Osteoblast (primary cell): Measurements from ENCODE around the gene SHROOM4. TPM values are rescaled to one million over a fixed set of nuclear protein-coding genes. Genes with fewer than 3 reads are reported as not detected.

Source experiments
- DNase-seq: peaks from one replicate; pipeline ENCODE4 v3.0.0; 2011; ENCODE audit warnings: low spot score, mixed read lengths; ENCODE audit not compliant: insufficient read length; ENCODE audit errors: missing footprints
- H2AFZ ChIP-seq: 2 replicates; pipeline ENCODE4 v1.6.0; 2011; ENCODE audit warnings: mild to moderate bottlenecking, low read length
- H3K27ac ChIP-seq: 2 replicates; pipeline ENCODE4 v1.5.1; 2011; ENCODE audit warnings: mild to moderate bottlenecking, low read depth, low read length, moderate library complexity
- H3K27me3 ChIP-seq: 2 replicates; pipeline ENCODE4 v1.6.0; 2012; ENCODE audit warnings: mild to moderate bottlenecking, control low read depth, inconsistent platforms, low read length, moderate library complexity; ENCODE audit not compliant: insufficient read depth
- H3K36me3 ChIP-seq: 2 replicates; pipeline ENCODE4 v1.5.1; 2011; ENCODE audit warnings: mild to moderate bottlenecking, low read length, control low read depth, moderate library complexity; ENCODE audit not compliant: insufficient read depth
- H3K4me1 ChIP-seq: 2 replicates; pipeline ENCODE4 v1.5.1; 2011; ENCODE audit warnings: mild to moderate bottlenecking, low read length, control low read depth, moderate library complexity; ENCODE audit not compliant: insufficient read depth
- H3K4me2 ChIP-seq: 2 replicates; pipeline ENCODE4 v1.6.0; 2011; ENCODE audit warnings: mild to moderate bottlenecking, low read length; ENCODE audit not compliant: insufficient read depth
- H3K4me3 ChIP-seq: fragments of 200-600 bp; sonication (generic); 3 replicates; pipeline ENCODE4 v1.5.1; 2012; ENCODE audit warnings: mild to moderate bottlenecking, low read length, inconsistent platforms; ENCODE audit not compliant: insufficient read depth
- H3K79me2 ChIP-seq: 2 replicates; pipeline ENCODE4 v1.6.0; 2012; ENCODE audit warnings: mild to moderate bottlenecking, low read length, control low read depth, inconsistent platforms; ENCODE audit not compliant: insufficient read depth
- H3K9me3 ChIP-seq: 2 replicates; pipeline ENCODE4 v1.5.1; 2011; ENCODE audit warnings: low read depth, low read length, control low read depth
- H4K20me1 ChIP-seq: 2 replicates; pipeline ENCODE4 v1.6.0; 2012; ENCODE audit warnings: mild to moderate bottlenecking, low read length, control low read depth; ENCODE audit not compliant: insufficient read depth
- total RNA-seq: library from RNA; depleted of rRNA; stranded (reverse); fragments of >200 nt; gene quantifications from 2 replicates; pipeline ENCODE4 v1.2.3, GENCODE V29; 2012
- TF ChIP-seq, protein P1 (sequence below): IDR thresholded peaks from 2 replicates; pipeline ENCODE4 v1.5.1; 2011; ENCODE audit warnings: mild to moderate bottlenecking, low read depth, low read length, moderate library complexity; ENCODE audit errors: extremely low read depth

The SHROOM4 gene
- total RNA-seq, 1 donor: 2.2 TPM

DNA sequence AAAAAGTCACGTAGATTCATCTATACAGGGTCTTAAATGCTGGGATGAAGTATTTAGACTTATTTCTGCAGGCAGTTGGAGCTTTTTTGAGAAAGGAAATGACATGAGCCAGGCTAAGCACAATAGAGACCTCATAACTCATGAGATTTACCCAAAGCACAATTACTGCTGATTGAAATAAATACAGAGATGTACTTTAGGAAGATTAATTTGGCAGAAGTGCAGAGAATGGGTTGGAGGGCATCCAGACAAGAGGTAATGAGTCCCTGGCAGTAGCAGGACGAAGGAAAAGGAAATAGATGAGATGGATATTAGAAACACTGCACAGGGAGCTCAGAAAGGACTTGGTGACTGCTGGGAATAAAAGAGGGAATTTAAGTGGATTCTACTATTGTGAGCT is 129.1 kb downstream of the SHROOM4 start:
- Histone ChIP-seq H3K4me3 (no peak overlapping the region), H4K20me1 (no peaks in the 10 kb centered on the region), H3K36me3 (no peaks in the 10 kb centered on the region), H2AFZ (no peak overlapping the region), H3K27me3 (peaks cover 5% of the 10 kb centered on the region), H3K4me1 (no peaks in the 10 kb centered on the region), H3K79me2 (no peaks in the 10 kb centered on the region), H3K27ac (no peak overlapping the region), H3K4me2 (no peak overlapping the region), H3K9me3 (no peaks in the 10 kb centered on the region)
- TF ChIP-seq, protein P1, sequence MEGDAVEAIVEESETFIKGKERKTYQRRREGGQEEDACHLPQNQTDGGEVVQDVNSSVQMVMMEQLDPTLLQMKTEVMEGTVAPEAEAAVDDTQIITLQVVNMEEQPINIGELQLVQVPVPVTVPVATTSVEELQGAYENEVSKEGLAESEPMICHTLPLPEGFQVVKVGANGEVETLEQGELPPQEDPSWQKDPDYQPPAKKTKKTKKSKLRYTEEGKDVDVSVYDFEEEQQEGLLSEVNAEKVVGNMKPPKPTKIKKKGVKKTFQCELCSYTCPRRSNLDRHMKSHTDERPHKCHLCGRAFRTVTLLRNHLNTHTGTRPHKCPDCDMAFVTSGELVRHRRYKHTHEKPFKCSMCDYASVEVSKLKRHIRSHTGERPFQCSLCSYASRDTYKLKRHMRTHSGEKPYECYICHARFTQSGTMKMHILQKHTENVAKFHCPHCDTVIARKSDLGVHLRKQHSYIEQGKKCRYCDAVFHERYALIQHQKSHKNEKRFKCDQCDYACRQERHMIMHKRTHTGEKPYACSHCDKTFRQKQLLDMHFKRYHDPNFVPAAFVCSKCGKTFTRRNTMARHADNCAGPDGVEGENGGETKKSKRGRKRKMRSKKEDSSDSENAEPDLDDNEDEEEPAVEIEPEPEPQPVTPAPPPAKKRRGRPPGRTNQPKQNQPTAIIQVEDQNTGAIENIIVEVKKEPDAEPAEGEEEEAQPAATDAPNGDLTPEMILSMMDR: no peak
- DNase-seq: no peak

DNA sequence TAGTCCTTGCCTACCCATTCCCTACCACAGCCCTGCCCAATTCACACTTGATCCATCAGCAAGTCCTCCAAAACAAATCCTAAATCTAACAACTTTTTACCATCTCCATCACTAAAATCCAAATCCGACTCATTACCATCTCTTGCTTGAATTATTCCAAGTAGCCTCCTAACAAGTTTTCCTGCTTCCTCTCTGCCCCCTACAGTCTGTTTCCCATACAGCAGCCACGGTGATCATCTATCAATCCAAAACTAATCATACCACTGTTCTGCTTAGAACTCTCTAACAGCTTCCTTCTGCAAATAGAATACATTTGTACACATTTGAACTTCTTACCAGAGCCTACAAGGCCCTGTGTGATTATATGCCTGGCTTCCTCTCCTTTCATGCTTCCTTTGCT is 133.0 kb downstream of the SHROOM4 start:
- Histone ChIP-seq H3K4me2 (no peak overlapping the region), H2AFZ (no peak overlapping the region), H3K27ac (no peak overlapping the region), H3K36me3 (no peaks in the 10 kb centered on the region), H4K20me1 (no peaks in the 10 kb centered on the region), H3K4me1 (no peaks in the 10 kb centered on the region), H3K27me3 (peaks cover 5% of the 10 kb centered on the region), H3K4me3 (no peak overlapping the region), H3K9me3 (no peaks in the 10 kb centered on the region), H3K79me2 (no peaks in the 10 kb centered on the region)
- no peak for DNase-seq
- TF ChIP-seq, protein P1: peak; percentile 41

DNA sequence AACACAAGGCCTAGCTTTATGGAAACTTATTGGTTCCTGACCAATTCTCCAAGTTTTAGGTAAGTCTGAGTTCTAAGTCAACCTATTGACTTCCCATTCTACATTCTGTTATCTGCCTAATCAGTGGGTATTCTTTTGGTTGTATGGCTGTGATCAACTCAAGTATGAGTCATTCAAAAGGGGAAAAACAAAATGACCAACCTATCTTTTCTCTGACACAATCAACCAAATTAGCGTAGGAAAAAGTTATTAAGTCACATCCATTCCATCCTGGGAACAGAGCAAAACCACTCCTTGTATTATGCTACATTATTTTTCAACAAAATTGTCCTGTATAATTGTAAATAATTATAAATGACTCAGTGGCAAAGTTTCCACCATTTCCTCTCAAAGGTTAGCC is 136.2 kb downstream of the SHROOM4 start:
- no peaks in the 10 kb centered on the region for H3K9me3 ChIP-seq
- DNase-seq: no peak
- H3K27ac ChIP-seq: no peak overlapping the region
- peaks cover 5% of the 10 kb centered on the region for H3K27me3 ChIP-seq
- no peaks in the 10 kb centered on the region for H4K20me1 ChIP-seq
- no peaks in the 10 kb centered on the region for H3K36me3 ChIP-seq
- H3K4me1 ChIP-seq: no peaks in the 10 kb centered on the region
- H3K79me2 ChIP-seq: no peaks in the 10 kb centered on the region
- no peak overlapping the region for H3K4me3 ChIP-seq
- TF ChIP-seq, protein P1: no peak
- H2AFZ ChIP-seq: no peak overlapping the region
- H3K4me2 ChIP-seq: no peak overlapping the region

DNA sequence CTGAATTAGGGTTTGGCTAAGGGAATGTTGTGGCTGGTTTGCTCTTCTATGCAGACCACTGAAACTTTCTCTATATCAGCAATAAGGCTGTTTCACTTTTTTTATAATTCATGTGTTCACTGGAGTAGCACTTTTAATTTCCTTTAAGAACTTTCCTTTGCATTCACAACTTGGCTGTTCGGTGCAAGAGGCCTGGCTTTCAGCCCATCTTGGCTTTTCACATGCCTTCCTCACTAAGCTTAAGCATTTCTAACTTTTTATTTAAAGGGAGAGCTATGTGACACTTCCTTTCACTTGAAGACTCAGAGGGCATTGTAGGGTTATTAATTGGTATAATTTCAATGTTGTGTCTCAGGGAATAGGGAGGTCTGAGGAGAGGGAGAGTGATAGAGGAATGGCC is 142.3 kb downstream of the SHROOM4 start:
- Histone ChIP-seq H3K79me2 (no peaks in the 10 kb centered on the region), H2AFZ (no peak overlapping the region), H3K36me3 (no peaks in the 10 kb centered on the region), H3K27me3 (peaks cover 10% of the 10 kb centered on the region), H3K27ac (no peak overlapping the region), H3K9me3 (no peaks in the 10 kb centered on the region), H3K4me2 (no peak overlapping the region), H3K4me3 (no peak overlapping the region), H3K4me1 (no peaks in the 10 kb centered on the region), H4K20me1 (no peaks in the 10 kb centered on the region)
- TF ChIP-seq, protein P1: no peak
- DNase-seq: no peak
